ES-I3 (cell line): ENCODE measurements around the gene ARGLU1.

ENCODE experiments used
- H3K36me3 ChIP-seq: 2 replicates; pipeline ENCODE4 v1.6.1; 2013; ENCODE audit warnings: mild to moderate bottlenecking, low read length, control low read depth, moderate library complexity; ENCODE audit not compliant: insufficient read depth
- H3K4me1 ChIP-seq: 2 replicates; pipeline ENCODE4 v1.6.1; 2013; ENCODE audit warnings: mild to moderate bottlenecking, control low read depth, low read length; ENCODE audit not compliant: insufficient read depth
- H3K9ac ChIP-seq: 2 replicates; pipeline ENCODE4 v1.6.1; 2013; ENCODE audit warnings: low read depth, mild to moderate bottlenecking, low read length, moderate library complexity
- H3K9me3 ChIP-seq: 2 replicates; pipeline ENCODE4 v1.6.1; 2013; ENCODE audit warnings: mild to moderate bottlenecking, low read length, moderate library complexity; ENCODE audit not compliant: control insufficient read depth, insufficient read depth

ARGLU1 gene

DNA sequence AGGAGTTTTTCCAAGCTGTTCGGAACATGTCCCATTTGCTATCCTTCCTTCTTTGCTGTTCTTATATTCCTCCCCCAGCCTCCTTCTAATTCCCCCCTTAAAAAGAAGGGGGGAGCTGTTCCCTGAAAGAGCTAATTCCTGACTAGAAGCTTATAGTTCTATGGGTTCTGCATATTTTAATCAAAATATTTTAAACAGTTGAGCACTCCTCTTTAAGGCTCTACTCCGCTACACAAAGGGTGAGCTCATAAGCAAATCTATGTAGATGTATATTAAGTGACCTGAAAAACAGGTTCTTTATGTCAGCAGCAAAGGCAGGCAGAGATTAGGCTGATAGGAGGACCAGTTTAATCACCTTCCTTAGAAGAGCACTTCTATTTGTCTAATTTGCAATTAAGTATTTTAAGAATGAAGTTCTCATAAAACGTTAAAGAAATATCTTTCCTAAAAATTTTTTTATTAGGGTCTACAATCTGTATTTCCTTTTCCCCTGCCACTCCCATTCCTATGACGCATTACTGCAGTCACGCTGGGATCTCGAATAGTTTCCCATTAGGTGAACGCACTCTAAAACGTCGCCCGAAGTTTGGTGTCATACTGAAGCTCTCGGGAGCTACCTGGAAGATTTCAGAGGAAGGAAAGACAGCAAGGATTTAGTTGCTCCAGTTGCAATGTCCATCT lies 37.6 kb downstream of the ARGLU1 start:
- Histone ChIP-seq H3K36me3 (no peaks in the 10 kb centered on the region), H3K4me1 (peaks cover 67% of the 10 kb centered on the region), H3K9ac (peak overlapping the region; percentile 4; the same call in 1 of the 2 replicates), H3K9me3 (no peaks in the 10 kb centered on the region)

DNA sequence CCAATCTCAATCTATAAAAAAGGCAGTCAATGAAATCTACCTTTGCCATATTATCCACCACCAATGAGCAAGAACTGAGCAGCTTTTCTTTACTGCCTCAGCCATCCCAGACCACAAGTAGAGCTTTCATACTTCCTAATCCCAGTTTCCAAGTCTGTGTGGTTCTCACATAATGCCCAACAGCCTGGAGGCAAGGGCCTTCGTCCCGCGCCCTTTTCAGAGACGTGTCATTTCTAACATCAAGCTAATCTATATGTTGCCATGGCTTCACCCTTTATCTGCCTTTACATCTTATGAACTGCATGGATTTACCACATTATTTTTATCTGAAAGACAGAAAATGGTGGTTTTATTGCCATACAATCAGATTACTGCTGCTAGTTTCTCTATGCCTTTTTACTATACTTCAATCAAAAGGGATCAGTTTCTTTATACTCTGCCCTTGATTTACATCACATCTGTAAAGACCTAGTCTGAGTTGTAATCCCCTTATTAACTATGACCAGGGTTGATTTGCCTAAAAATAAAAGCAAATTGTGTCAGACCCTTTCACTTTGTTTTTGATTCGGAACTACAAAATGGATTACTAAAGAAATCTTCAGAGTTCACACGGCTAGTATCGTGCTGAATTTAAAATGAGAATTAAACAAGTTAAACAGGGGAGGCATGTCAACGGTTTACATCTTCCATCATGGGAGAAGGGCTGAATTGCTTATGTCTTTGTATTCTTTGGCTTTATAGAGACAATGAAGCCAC lies 38.3 kb downstream of the ARGLU1 start:
- Histone ChIP-seq H3K36me3 (no peaks in the 10 kb centered on the region), H3K9ac (no peak overlapping the region), H3K4me1 (peaks cover 69% of the 10 kb centered on the region), H3K9me3 (no peaks in the 10 kb centered on the region)

DNA sequence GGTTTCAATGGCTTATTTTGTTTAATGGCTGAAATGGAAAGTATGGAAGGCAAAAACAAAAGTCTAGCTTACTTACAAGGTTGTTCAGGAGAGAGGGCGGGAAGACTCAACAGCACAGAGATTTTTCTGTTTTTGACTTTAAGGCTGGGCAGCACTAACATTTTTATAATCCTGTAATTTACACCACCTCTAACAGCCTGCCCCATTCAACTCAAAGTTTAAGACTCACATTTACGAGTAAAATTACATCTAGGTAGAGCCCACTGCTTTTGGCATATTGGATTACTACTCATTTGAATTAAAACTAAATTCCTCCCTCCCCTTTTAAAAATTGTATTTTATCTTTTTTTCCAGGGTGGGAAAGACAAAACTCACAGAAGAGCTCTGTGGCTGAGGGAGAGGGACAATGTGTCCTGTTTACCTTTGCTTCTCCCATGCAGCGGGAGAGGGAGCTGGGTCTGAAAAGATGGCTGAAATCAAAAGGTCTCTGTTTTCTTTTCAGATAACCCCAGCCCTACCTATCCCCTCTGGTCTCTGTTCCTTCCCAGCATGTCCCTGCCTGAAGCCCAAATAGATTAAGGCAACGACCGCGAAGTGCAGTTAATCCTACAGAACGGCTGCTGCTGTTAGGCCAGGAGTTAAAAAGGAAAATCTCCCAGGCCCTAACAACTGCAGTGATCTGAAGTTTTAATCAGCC lies 39.1 kb downstream of the ARGLU1 start:
- H3K9ac ChIP-seq = no peak overlapping the region
- peaks cover 69% of the 10 kb centered on the region for H3K4me1 ChIP-seq
- H3K9me3 ChIP-seq = no peaks in the 10 kb centered on the region
- H3K36me3 ChIP-seq = no peaks in the 10 kb centered on the region

DNA sequence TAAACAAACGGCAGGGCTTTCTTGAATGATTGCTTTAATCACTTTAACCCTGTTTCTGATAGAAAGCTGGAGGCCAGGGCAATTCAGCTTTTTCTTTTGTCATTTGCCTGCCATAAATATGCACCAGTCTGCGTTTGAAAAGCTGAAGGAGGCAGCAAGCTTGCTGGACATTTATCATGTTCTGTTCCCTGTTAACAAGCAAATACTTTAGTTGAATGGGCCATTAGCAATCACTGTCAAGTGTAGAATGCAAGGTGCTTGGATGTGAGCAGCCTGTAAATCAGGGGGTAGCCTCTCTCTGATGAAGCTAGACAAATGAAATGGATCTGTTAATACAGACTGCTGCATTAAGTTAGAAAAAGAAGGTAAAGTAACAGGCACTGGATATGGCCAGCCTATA lies 40.1 kb downstream of the ARGLU1 start:
- peaks cover 74% of the 10 kb centered on the region for H3K4me1 ChIP-seq
- no peaks in the 10 kb centered on the region for H3K36me3 ChIP-seq
- H3K9ac ChIP-seq = no peak overlapping the region
- H3K9me3 ChIP-seq = no peaks in the 10 kb centered on the region

DNA sequence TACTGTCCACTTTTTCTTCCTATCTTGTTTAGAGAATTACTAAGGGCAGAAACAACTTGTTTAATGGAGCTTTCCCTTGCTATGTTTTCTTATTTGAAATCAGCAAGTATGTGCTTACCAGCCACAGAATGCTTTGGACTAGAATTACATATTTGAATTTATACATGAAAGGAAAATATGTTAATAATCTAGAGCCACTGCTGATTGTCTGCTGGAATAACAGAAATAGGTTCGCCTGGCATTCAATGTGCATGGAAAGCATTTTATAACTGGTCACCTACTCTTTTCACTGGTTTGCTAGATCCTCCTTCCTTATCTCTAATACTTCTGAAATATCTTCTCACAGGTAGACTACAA lies 40.5 kb downstream of the ARGLU1 start:
- no peaks in the 10 kb centered on the region for H3K9me3 ChIP-seq
- H3K9ac ChIP-seq = no peak overlapping the region
- no peaks in the 10 kb centered on the region for H3K36me3 ChIP-seq
- peaks cover 78% of the 10 kb centered on the region for H3K4me1 ChIP-seq

DNA sequence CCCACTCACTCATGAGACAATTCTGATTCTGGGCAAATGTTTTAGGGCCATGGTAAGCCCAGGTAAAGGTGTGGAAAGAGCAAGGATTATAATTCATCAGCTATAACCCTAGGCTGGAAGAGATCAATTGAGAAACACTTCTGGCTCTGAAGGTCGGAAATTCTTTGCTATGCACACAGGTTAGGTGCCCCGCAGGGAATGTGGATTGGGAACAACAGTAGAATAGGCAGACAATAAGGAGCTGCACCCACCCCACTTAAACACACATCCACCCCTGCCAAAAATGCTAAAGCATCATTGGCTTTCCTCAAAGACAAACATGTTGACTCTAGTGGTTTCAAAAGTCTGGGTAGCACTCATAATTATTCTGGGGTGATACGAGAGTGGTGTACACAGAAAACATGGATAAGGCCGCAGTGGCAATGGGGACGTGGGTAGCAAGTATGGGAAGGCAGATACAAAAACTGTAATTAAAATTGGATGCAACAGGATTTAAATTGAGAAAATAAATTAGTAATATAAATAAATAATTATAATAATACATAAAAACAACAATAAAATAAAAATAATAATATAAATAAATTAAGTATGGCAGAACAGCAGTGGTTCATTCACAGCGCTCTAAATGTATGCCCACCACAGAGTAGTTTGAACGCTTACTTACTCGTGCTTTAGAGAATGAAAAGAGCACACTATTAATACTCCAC lies 41.0 kb downstream of the ARGLU1 start:
- H3K36me3 ChIP-seq = no peaks in the 10 kb centered on the region
- H3K9ac ChIP-seq = no peak overlapping the region
- H3K9me3 ChIP-seq = no peaks in the 10 kb centered on the region
- peaks cover 81% of the 10 kb centered on the region for H3K4me1 ChIP-seq

DNA sequence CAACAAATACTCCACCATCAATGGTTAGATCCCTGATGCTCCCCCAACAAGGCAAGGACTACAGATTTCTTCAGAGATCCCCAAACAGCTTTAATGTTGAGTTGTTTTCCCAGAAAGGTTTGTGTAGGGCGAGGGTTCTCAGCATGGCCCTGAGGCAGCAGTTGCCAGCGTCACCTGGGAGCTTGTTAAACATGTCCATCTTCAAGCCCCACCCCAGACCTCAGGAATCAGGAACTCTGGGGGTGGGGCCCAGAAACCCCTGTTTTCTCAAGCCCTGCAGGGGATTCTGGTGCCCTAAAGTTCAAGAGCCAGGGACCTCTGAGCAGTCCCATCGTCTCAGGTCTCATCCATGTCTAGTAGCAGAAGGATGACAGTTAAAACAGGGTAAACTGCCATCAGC lies 42.1 kb downstream of the ARGLU1 start:
- Histone ChIP-seq H3K9me3 (no peaks in the 10 kb centered on the region), H3K4me1 (peaks cover 81% of the 10 kb centered on the region), H3K36me3 (no peaks in the 10 kb centered on the region), H3K9ac (no peak overlapping the region)

DNA sequence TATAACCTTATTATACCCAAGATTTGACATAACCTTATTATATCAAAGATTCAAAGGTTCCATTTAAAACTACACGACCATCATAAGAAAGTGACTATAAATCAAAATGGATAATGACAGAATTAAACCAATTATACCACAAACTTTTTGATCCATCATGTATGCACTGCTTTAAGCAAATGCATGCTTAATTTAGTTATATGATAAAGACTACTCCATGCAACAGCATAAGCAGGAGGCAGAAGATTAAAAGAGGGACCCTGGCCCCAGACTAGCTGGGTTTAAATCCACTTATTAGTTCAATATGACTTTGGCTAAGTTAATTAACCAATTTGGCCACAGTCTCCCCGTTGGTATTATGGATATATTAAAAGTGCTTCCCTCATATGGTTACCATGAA lies 43.8 kb downstream of the ARGLU1 start:
- Histone ChIP-seq H3K9ac (no peak overlapping the region), H3K4me1 (peaks cover 72% of the 10 kb centered on the region), H3K9me3 (no peaks in the 10 kb centered on the region), H3K36me3 (no peaks in the 10 kb centered on the region)

DNA sequence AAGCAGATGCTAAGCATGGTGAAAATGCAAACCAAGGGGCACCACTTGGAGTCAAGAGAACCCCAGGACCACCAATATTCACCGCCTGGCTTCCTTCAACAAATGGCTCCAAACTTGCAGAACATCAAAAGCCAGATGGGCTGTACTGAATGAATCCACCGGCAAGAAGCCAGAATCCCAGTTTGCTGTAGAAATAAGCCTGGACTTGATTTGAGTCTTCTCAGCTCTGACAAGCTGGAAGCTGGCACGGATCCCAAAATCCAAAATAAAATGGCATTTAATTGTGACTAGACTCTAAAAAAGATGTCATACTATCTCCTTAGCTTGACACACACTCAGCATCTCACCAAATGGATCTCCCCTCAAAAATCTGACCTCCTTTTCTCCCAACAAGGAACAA lies 44.4 kb downstream of the ARGLU1 start:
- Histone ChIP-seq H3K9me3 (no peaks in the 10 kb centered on the region), H3K4me1 (peaks cover 66% of the 10 kb centered on the region), H3K9ac (no peak overlapping the region), H3K36me3 (no peaks in the 10 kb centered on the region)

DNA sequence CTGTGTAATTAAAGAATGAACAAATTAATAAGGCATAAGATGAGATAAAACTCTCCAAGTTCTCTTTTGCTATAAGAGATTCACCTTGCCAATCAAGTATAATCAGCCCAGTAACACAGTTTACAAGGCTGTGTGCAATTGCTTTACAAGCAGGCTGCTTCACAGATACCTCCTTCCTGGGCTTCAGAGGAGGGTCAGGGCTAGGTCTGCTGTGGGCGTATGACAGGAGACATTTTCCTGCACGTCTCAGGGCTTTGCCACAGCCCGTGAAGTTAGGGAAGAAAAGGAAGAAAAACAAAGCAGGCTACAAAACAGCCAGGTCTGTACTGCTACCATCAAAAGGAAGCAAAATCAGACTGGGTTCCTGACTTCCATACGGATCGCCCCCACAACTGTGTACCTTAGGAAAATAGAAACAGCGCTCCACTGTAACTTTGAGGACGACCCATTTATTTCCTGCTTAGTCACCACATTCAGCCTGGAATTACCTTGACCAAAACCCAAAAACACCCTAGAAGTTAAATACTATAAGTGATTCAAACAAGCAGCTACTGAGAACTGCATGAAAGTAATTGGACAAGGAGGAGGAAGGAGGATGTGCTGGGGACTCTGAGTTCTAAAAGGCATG lies 44.9 kb downstream of the ARGLU1 start:
- Histone ChIP-seq H3K9ac (no peak overlapping the region), H3K36me3 (no peaks in the 10 kb centered on the region), H3K9me3 (no peaks in the 10 kb centered on the region), H3K4me1 (peaks cover 61% of the 10 kb centered on the region)

DNA sequence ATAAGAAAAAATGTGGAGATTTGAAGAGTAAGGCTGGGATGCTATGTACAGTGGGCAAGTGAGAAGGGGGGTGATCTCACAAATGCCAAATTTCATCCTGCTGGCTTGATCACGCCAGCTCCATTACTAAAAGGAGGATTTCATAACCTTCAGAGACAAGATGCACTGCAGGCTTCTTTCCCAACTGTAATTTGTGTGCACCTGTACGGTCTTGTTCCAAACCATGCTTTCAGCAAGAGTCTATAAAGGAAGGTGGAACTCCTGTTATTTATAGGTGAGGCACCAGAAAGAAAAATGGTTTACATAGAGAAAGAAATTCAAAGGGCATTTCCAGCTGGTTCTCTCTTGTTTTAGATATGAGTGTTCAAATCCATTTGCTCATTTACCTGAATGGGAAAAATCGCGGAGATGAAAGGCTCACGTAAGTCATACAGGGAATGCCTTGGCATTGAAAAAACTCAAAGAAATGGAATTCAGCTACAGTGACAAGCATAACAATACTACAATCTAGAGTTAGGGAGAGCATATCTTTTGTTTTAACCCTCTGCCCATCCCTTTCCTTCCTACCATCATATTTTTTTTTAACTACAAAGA lies 45.7 kb downstream of the ARGLU1 start:
- Histone ChIP-seq H3K4me1 (peaks cover 53% of the 10 kb centered on the region), H3K9me3 (no peaks in the 10 kb centered on the region), H3K36me3 (no peaks in the 10 kb centered on the region), H3K9ac (no peak overlapping the region)

DNA sequence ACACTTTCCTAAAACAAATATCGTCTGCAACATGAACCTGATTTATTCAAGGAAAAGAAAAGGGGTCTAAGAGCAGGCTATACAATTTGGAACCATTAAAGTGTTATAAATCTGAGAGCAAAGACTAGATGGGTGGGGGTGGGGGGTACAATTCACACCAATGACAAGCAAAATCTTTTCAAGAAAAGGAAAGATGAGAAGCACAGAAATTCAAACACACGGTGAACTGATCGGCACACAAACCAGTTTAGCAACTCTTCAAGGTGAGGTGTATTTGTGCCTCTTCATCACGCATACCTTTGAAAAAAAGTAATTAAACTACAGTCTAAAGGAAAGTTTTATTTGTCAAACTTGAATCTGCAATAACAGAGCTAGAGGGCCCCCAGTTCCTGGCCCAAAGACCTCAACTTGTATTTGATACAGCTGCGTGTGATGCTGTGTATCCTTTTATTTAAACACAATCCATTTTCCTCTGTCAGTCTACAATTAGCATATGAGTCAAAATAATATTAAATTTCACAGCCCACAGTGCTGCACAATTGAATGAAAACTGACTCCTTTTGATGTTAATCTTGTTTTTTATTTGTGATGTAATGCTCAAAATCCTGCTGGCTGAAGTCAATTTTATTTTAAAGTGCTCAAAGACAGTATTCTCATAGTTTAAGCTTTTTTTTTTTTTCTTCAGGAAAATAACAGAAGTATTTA lies 46.7 kb downstream of the ARGLU1 start:
- Histone ChIP-seq H3K9me3 (no peaks in the 10 kb centered on the region), H3K9ac (no peak overlapping the region), H3K36me3 (no peaks in the 10 kb centered on the region), H3K4me1 (peaks cover 43% of the 10 kb centered on the region)

DNA sequence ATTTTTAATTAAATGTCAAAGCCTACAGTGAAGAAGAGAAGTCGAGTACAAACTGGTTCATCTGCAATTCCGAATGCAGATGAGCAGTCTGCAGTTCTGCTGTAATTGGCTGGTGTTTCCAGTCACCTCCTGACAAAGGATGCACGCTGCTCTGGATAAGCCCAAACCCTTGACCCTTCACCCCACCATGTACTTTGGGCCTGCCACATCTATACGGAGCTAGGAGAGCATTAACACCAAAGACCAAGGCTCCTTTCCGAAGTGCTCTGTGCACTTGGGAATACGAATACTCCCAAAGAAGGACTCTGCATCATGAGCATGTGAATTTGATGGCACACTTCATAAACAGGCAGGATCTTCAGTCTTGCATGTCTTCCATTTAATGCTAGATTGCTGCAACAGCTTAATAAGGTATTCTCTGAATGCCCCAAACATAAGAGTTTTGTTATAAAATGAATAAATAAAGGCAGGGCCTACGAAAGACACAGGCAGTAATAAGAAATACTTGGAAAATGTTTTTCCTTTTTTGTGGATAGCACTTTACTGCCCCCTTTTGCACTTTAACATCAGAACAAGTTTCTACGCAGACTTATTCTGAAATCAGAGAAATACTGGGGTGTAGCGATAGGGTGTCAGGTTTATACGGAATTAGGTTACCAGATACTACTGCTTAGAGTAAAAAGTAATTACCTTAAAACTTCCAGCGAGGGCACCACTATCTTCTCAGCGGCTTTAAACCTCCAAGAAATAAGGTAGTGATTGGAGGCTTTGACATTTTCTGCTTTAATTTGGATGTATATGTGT lies 47.5 kb downstream of the ARGLU1 start:
- H3K4me1 ChIP-seq = peaks cover 39% of the 10 kb centered on the region
- H3K9ac ChIP-seq = no peak overlapping the region
- no peaks in the 10 kb centered on the region for H3K9me3 ChIP-seq
- no peaks in the 10 kb centered on the region for H3K36me3 ChIP-seq
